Measurements from ENCODE around the gene AQP12A.

The AQP12A gene

GRCh38 chr2:240722376-240722775 lies 30.7 kb downstream of the AQP12A start:
- no peak for DNase-seq (ENCODE audit: low read depth in 2 of 2)

DNA sequence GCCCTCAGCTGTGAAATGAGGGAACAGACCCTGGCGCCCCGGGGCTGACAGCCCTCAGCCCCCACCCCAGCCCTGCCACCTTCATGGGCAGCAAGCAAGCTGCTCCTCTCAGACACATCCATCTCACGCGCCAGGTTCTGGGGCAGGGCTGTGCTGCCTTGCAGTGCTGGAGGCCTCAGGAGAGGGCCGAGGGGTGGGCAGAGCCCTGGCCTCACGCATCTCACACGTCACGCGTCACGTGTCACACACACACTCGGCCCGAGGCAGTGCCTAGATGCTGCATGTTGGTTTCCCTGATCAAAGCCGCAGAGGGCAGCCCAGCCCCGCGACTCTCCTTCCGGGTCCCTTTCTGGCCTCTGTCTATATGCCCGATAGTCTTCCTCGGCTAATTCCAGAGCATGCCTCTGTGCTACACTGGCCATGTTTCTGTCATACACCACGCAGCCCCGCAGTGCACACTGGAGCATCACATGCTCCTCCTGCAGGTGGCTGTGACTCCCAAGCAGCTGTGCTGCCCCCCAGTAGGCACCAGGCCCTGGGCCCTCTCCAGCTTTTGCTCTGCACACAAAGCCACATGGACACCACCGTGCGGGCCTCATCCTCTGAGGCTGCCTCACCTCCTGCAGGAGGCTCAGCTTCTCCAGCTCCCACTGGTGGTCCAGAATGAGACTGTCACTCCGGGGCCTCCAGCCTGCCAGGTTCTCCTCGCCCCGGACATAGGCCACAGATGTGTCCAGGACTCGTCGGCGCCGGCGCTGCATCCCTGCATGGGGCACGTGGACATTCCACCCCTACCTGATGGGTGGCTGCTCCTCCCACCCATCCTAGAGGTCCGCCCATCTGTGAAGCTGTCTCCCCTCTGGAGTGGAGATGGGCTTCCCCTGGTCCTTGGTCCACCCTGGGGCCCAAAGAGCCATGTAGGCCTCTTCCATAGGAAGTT lies 31.4 kb downstream of the AQP12A start:
- no peak for DNase-seq (ENCODE audit: low read depth in 2 of 2)

GRCh38 chr2:240723851-240724250 lies 32.2 kb downstream of the AQP12A start:
- DNase-seq (ENCODE audit: low read depth in 2 of 2), result no peak

GRCh38 chr2:240724431-240724830 lies 32.8 kb downstream of the AQP12A start:
- no peak for DNase-seq (ENCODE audit: low read depth in 2 of 2)

GRCh38 chr2:240725266-240725665 lies 33.6 kb downstream of the AQP12A start:
- DNase-seq (ENCODE audit: low read depth in 2 of 2), result no peak

DNA sequence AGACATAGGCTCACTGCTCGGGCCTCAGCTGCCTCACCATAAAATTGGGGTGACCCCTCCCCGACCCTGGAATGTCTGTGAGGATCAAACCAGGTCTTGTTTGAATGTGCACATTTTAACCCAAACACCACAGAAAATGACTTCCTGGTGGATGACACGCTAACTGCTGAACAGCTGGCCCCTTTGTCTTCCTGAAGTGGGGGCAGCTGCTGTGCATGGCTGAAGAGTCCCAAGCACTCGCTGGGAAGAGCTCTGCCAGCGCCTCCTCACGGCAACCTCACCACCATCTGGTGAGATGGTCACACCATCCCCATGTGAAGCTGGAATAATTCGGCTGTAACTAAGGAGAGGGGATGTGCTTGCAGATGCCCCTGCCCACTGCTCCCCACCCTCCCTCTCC lies 34.0 kb downstream of the AQP12A start:
- no peak for DNase-seq (ENCODE audit: low read depth in 2 of 2)

DNA sequence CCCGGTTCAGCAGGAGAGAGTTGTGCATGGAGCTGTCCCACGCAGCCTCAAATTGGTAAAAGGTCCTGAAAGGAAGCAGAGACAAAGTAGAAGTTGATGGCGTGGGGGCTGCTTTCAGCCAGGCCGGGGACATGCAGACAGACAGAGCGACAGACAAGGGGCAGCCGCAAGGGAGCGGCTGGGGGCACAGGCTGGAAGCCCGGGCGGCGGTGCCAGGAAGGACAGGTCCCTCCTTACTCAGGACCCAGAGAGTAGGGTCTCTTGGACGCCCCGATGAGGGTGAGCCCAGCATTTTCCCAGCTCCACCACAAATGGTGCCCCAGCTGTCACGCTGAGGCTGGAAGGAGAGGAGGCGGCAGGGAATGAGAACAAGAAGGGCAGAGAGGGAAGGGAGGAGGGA lies 35.2 kb downstream of the AQP12A start:
- DNase-seq (ENCODE audit: low read depth in 2 of 2), result no peak

- DNase-seq (ENCODE audit: low read depth in 2 of 2), result no peak
Measured at GRCh38 chr2:240727439-240727838, 35.8 kb downstream of the AQP12A start.

- DNase-seq (ENCODE audit: low read depth in 2 of 2), result no peak
Measured at GRCh38 chr2:240727913-240728312, 36.2 kb downstream of the AQP12A start.

DNA sequence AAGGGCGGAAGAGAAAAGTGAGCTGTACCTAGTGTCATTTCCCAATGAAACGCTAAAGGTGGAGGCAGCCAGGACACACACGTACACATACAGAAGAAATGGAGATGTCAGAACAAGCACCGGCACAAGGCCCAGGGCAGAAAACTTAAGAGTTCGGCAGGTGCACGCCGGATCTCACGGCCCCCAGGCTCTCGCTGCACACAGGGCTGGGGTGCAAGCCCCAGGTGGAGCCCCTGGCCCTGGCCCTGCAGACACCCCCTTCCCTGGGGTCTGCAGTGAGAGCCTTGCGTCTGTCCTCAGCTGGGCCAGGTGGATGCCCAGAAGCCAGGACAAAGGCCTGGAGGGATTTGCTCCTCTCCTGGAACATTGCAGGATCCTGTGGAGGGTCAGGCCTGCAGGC lies 36.7 kb downstream of the AQP12A start:
- DNase-seq (ENCODE audit: low read depth in 2 of 2), result no peak

DNA sequence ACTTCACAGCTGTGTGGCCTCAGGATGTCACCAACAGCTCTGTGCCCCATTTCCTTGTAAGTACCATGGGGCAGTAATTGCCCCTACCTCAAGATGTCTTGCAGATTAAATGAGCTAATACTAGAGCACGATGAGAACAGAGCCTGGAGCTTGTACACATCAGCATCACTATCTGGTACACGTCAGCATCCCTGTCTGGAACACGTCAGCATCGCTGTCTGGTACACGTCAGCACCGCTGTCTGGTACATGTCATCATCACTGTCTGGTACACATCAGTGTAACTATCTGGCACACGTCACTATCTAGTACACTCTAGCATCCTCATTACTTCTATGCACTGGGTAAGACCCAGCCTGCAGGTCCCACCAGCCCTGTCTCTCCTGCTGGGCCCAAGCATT lies 37.2 kb downstream of the AQP12A start:
- DNase-seq (ENCODE audit: low read depth in 2 of 2), result no peak

DNA sequence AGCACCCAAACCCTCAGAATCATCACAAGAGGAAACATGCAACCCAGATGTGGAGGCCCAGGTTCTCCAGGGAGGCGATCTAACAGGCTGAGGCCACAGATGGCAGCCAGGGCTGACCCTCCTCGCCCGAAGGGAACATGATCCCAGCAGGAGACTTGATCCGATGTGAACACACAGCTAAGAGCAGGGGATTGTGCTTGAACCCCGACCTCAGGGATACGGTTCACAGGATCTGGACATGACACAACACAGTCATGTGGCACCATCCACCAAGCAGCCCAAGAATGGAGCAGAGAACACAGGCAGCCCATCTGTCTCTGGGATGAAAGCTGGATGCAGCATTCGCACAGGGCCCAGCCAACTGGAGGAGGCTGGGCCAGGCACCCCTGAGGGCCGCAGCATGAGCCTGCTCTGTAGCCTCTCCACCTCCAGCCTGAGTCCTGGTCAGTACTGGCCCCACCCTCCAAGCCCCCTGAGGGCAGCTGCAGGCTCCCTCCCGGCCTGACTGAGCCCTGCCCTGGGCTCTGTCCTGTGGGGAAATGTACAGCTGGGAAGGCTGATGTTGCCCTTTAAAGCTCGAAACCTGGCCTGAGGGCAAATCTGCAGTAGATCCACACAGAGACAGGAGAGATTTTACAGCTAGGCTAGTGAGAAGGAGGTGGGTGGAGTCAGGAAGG lies 39.0 kb downstream of the AQP12A start:
- DNase-seq (ENCODE audit: low read depth in 2 of 2), result no peak

GRCh38 chr2:240731178-240731545 lies 39.5 kb downstream of the AQP12A start:
- no peak for DNase-seq (ENCODE audit: low read depth in 2 of 2)

GRCh38 chr2:240732184-240732583 lies 40.5 kb downstream of the AQP12A start:
- no peak for DNase-seq (ENCODE audit: low read depth in 2 of 2)

GRCh38 chr2:240732911-240733622 lies 41.4 kb downstream of the AQP12A start:
- no peak for DNase-seq (ENCODE audit: low read depth in 2 of 2)

- no peak for DNase-seq (ENCODE audit: low read depth in 2 of 2)
Measured at GRCh38 chr2:240733803-240734495, 42.3 kb downstream of the AQP12A start.

GRCh38 chr2:240734756-240735155 lies 43.1 kb downstream of the AQP12A start:
- DNase-seq (ENCODE audit: low read depth in 2 of 2), result no peak

GRCh38 chr2:240735476-240735875 lies 43.8 kb downstream of the AQP12A start:
- no peak for DNase-seq (ENCODE audit: low read depth in 2 of 2)

GRCh38 chr2:240736281-240737250 lies 44.9 kb downstream of the AQP12A start:
- DNase-seq (ENCODE audit: low read depth in 2 of 2), result no peak

GRCh38 chr2:240737512-240737911 lies 45.8 kb downstream of the AQP12A start:
- DNase-seq (ENCODE audit: low read depth in 2 of 2), result no peak

DNA sequence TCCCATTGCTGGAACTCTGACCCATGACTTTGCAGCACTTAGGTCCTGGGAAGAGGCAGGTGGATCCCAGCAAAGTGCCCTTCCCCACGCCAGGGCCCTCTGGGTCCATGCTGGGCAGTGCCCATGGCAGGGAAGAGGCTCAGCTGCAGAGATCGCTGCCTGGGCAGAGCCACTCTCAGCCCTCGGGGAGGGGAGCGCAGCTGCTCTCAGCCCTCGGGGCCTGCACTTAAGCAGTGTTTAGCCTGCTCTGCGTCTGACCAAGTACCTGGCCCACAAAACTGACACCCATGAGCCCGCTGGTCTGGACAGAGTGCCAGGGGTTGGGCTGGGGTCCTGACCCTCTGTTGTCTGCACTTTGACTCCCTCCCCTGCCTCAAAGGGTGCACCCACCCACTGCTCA lies 46.3 kb downstream of the AQP12A start:
- DNase-seq (ENCODE audit: low read depth in 2 of 2), result no peak

All from fibroblast of skin of left biceps (primary cell).